ENCODE data around the gene STX18.

The STX18 gene

GRCh38 chr4:4504783-4505182 lies 37.1 kb downstream of the STX18 start:
- H3K36me3 Mint-ChIP-seq (ENCODE audit: low read depth): peaks cover 10% of the 10 kb centered on the region
- no peak overlapping the region for H3K4me3 Mint-ChIP-seq

DNA sequence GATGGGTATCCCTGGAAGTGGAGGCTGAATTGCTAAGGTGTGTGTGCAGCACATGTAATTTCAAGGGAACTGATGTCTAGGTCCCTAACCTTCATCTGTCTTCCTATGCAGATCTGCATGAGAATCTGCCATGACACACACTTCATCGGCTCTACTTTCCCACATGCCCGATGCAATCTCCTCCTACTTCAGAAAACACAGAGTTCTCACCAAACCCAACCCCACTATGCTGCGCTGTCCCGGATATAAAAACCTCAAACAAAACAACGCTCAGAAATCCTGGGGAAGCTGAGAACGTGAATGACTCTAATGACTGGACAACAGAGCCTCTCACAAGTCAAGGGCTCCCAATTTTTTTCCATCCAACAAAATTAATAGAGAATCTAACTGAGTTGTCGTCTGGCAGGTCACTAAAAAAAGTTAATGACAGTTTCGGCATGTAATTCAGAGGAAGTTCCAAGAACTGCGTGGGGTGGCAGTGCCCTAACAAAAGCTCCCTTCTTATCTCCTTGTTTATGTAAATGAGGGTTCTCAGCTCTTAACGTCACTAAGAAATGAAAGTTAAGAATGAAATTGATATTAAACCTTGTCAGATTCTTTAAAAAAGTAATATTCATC lies 39.0 kb downstream of the STX18 start:
- Mint-ChIP-seq H3K36me3 (ENCODE audit: low read depth) (no peaks in the 10 kb centered on the region), H3K4me3 (no peak overlapping the region), H3K4me1 (peaks cover 15% of the 10 kb centered on the region), H3K27ac (no peak overlapping the region), H3K9me3 (no peaks in the 10 kb centered on the region), H3K27me3 (ENCODE audit: low read depth, poor library complexity) (peaks cover 3% of the 10 kb centered on the region)
- TF ChIP-seq, protein P1, sequence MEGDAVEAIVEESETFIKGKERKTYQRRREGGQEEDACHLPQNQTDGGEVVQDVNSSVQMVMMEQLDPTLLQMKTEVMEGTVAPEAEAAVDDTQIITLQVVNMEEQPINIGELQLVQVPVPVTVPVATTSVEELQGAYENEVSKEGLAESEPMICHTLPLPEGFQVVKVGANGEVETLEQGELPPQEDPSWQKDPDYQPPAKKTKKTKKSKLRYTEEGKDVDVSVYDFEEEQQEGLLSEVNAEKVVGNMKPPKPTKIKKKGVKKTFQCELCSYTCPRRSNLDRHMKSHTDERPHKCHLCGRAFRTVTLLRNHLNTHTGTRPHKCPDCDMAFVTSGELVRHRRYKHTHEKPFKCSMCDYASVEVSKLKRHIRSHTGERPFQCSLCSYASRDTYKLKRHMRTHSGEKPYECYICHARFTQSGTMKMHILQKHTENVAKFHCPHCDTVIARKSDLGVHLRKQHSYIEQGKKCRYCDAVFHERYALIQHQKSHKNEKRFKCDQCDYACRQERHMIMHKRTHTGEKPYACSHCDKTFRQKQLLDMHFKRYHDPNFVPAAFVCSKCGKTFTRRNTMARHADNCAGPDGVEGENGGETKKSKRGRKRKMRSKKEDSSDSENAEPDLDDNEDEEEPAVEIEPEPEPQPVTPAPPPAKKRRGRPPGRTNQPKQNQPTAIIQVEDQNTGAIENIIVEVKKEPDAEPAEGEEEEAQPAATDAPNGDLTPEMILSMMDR (IDR thresholded peaks at IDR 0.05): no peak
- no peak for DNase-seq

More at GRCh38 chr4:4504783-4505182, 37.1 kb downstream of the STX18 start:
- TF ChIP-seq, protein P1 (IDR thresholded peaks at IDR 0.05): no peak
- Mint-ChIP-seq H3K27me3 (ENCODE audit: low read depth, poor library complexity) (peaks cover 3% of the 10 kb centered on the region), H3K4me1 (peaks cover 10% of the 10 kb centered on the region), H3K9me3 (no peaks in the 10 kb centered on the region), H3K27ac (no peak overlapping the region)
- DNase-seq: no peak

GRCh38 chr4:4501679-4502078 lies 40.2 kb downstream of the STX18 start:
- no peak for DNase-seq
- H3K4me3 Mint-ChIP-seq: no peak overlapping the region
- TF ChIP-seq, protein P1 (IDR thresholded peaks at IDR 0.05): no peak
- H3K36me3 Mint-ChIP-seq (ENCODE audit: low read depth): no peaks in the 10 kb centered on the region
- H3K27ac Mint-ChIP-seq: no peak overlapping the region
- H3K4me1 Mint-ChIP-seq: peaks cover 26% of the 10 kb centered on the region
- peaks cover under 1% of the 10 kb centered on the region for H3K27me3 Mint-ChIP-seq (ENCODE audit: low read depth, poor library complexity)
- no peaks in the 10 kb centered on the region for H3K9me3 Mint-ChIP-seq

DNA sequence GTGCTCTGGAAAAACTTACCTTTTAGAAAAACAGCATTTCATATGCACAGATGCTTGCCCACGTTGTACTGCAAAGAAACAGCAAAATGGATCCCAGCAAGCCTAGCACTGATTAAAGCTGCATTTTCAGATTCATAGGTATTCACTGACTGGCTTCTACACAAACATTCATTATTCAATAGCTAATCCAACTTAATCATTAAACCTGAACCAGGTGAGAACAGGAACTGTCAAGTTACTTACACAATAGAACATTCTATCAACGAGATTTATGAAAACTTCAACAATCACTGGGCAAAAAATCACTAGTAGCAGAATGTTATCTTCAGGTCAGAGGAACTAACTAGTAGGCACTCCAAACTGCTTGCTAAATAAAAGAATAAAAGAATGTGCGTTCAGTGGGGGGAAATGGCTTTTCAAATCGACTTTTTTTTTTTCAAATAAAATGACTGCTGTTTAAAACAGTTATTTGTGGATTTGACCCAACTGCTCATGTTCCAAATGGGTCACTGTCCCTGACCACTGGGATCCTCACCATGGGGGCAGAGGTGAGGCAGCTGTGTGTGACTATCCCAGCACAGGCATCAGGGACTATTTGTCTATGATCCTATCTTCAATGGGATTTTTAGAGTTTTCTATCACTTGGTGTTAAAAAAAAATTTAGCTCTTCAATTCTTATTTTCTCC lies 42.3 kb downstream of the STX18 start:
- DNase-seq: no peak
- no peak overlapping the region for H3K27ac Mint-ChIP-seq
- no peaks in the 10 kb centered on the region for H3K9me3 Mint-ChIP-seq
- peaks cover 28% of the 10 kb centered on the region for H3K4me1 Mint-ChIP-seq
- no peaks in the 10 kb centered on the region for H3K27me3 Mint-ChIP-seq (ENCODE audit: low read depth, poor library complexity)
- H3K4me3 Mint-ChIP-seq: no peak overlapping the region
- no peaks in the 10 kb centered on the region for H3K36me3 Mint-ChIP-seq (ENCODE audit: low read depth)
- TF ChIP-seq, protein P1 (IDR thresholded peaks at IDR 0.05): no peak

DNA sequence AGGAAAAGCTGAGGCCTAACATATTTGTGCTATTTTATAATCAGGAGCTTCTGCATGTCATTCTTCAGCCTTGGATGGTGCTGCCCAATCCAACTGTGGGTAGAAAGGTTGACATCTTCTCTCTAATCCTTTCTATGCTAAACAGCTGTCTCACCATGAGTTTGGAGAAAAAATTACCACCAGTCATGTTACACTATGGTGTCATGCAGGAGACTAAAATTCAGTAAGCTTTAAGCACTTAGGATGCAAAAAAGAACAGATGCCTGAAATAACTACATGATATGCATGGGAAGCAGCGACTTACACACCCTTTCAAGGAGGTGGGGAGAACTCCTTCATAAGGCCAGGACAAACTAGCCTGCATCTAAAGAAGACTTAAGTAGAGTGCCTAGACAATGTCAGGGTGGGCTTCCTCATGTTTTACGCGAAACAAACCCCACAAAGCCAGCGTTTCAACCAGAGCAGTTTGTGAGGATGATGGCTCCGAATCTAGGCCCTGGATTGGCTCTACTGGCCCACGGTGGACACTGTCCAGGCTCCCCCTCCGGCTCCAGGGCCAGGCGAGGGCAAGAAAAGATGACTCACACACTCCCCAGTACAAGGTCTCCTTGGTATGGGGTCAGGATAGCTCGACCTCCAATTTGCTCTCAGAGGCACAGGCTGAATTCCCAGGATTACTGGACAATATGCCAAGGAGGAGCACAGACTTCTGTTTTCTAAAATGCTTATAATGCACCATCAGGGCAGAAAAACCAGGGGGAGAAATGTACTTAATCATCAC lies 45.1 kb downstream of the STX18 start:
- H3K4me3 Mint-ChIP-seq: no peak overlapping the region
- no peaks in the 10 kb centered on the region for H3K9me3 Mint-ChIP-seq
- no peak overlapping the region for H3K27ac Mint-ChIP-seq
- no peak for DNase-seq
- TF ChIP-seq, protein P1 (IDR thresholded peaks at IDR 0.05): no peak
- no peaks in the 10 kb centered on the region for H3K27me3 Mint-ChIP-seq (ENCODE audit: low read depth, poor library complexity)
- peaks cover 20% of the 10 kb centered on the region for H3K4me1 Mint-ChIP-seq
- H3K36me3 Mint-ChIP-seq (ENCODE audit: low read depth): no peaks in the 10 kb centered on the region

Measured in nephron progenitor cell (in vitro differentiated cells).